HFFc6 (cell line): Measurements from ENCODE around the gene LDAF1. TPM values are rescaled to one million over a fixed set of nuclear protein-coding genes. Genes with fewer than 3 reads are reported as not detected.

Source experiments
- DNase-seq: peaks from one replicate; pipeline ENCODE4 v3.0.0-alpha.2; 2018
- H3K27ac Mint-ChIP-seq: 2 replicates; pipeline ENCODE4 v1.8.0; 2020; ENCODE audit warnings: mild to moderate bottlenecking, mixed read lengths
- H3K27me3 Mint-ChIP-seq: 2 replicates; pipeline ENCODE4 v1.8.0; 2021; ENCODE audit warnings: mild to moderate bottlenecking, moderate library complexity, mixed read lengths; ENCODE audit not compliant: insufficient read depth
- H3K36me3 Mint-ChIP-seq: 2 replicates; pipeline ENCODE4 v1.8.0; 2021; ENCODE audit warnings: low read depth, mixed read lengths
- H3K4me1 Mint-ChIP-seq: 2 replicates; pipeline ENCODE4 v1.8.0; 2020; ENCODE audit warnings: low read depth, mixed read lengths
- H3K4me3 Mint-ChIP-seq: 2 replicates; pipeline ENCODE4 v1.8.0; 2020; ENCODE audit warnings: mild to moderate bottlenecking, moderate library complexity, mixed read lengths
- H3K9me3 Mint-ChIP-seq: 2 replicates; pipeline ENCODE4 v1.8.0; 2020; ENCODE audit warnings: mild to moderate bottlenecking, mixed read lengths
- total RNA-seq, 6 experiments: library from RNA; stranded (reverse); fragmentation: NEBNext Ultra II Directional; extraction: Animal tissue kit (Norgen Biotek cat#: 25700); gene quantifications; 2 replicates in 1 of 6; 3 replicates in 5 of 6; pipeline ENCODE4 v1.2.3, GENCODE V29; 2021
- TF ChIP-seq, protein P1 (sequence below): fragments of 200-600 bp; sonication (generic); IDR thresholded peaks from 2 replicates; pipeline ENCODE4 v1.5.0; 2021; ENCODE audit warnings: antibody characterized with exemption, mild to moderate bottlenecking

The LDAF1 gene
- total RNA-seq, 6 experiments from 2014 or later: 16.0 to 22.1 (median 18.6) TPM

DNA sequence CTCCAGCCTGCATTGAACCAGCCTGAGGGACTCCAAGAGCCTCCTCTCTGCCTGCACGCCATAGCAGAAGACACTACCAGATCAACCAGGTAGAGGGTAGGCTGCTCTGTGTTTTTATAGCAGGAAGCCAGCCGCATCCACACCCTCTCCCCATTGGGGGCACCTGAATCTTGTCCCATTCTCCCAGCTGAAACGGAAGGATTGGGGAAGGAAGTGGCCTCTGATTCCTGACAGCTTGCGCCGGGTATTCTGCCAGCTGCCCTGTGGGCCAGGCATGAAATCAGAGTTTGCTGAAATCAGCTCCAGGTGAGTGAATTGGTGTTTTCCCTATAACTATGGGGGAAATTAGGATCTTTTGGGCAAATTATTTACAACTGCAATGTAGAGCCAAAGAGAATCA lies 53.0 kb downstream of the LDAF1 start, which contains the start of gene ZP2:
Gene ZP2, minus strand, starts transcription at position 89 of the 400 bp plus-strand sequence. Its CDS starts 27 bp downstream, at position 62.
- H3K4me3 Mint-ChIP-seq: no peak within 1 kb of the TSS
- peaks cover 32% of the 10 kb centered on the region for H3K27me3 Mint-ChIP-seq

DNA sequence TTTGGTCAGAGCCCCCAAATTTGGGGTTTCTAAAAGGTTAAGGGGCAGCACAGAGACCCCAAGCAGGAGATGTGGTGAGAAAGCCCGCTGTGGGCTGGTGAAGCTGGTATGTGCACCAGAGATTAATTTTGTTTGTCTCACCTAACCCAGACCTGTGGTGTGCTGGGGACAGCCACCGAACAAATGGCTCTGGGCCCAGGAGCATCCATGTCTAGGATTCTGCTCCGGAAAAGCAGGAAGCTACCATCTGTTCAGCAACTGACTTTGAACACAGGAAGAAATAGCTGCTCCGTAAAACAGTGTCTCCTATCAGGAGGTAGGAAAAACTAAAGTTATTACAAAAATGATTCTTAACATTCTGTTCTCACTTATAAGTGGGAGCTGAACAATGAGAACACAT lies 55.6 kb downstream of the LDAF1 start:
- Mint-ChIP-seq H3K9me3 (no peaks in the 10 kb centered on the region), H3K36me3 (no peaks in the 10 kb centered on the region), H3K27me3 (peaks cover 29% of the 10 kb centered on the region), H3K4me1 (no peaks in the 10 kb centered on the region), H3K4me3 (no peak overlapping the region), H3K27ac (no peak overlapping the region)
- DNase-seq: no peak
- TF ChIP-seq, protein P1, sequence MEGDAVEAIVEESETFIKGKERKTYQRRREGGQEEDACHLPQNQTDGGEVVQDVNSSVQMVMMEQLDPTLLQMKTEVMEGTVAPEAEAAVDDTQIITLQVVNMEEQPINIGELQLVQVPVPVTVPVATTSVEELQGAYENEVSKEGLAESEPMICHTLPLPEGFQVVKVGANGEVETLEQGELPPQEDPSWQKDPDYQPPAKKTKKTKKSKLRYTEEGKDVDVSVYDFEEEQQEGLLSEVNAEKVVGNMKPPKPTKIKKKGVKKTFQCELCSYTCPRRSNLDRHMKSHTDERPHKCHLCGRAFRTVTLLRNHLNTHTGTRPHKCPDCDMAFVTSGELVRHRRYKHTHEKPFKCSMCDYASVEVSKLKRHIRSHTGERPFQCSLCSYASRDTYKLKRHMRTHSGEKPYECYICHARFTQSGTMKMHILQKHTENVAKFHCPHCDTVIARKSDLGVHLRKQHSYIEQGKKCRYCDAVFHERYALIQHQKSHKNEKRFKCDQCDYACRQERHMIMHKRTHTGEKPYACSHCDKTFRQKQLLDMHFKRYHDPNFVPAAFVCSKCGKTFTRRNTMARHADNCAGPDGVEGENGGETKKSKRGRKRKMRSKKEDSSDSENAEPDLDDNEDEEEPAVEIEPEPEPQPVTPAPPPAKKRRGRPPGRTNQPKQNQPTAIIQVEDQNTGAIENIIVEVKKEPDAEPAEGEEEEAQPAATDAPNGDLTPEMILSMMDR: no peak

More for the DNA sequence above, 53.0 kb downstream of the LDAF1 start, which contains the start of gene ZP2:
- no peak for DNase-seq
- Mint-ChIP-seq H3K27ac (no peak within 1 kb of the TSS), H3K36me3 (no peaks in the 10 kb centered on the region), H3K9me3 (no peaks in the 10 kb centered on the region), H3K4me1 (no peaks in the 10 kb centered on the region)
- TF ChIP-seq, protein P1: no peak

DNA sequence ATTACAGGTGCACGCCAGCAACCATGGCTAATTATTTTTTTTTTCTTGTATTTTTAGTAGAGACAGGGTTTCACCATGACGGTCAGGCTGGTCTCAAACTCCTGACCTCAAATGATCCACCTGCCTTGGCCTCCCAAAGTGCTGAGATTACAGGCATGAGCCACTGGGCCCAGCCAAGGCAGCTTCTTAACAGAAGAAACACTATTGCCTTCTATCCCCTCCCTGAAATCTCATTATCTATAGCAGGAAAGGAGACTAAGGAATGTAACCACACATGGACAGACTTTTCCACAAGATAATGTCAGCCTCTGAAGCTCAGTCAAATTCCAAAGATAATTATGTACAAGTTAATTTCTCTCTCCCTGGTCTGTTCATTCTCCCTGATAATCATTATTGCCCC lies 58.6 kb downstream of the LDAF1 start:
- TF ChIP-seq, protein P1: no peak

DNA sequence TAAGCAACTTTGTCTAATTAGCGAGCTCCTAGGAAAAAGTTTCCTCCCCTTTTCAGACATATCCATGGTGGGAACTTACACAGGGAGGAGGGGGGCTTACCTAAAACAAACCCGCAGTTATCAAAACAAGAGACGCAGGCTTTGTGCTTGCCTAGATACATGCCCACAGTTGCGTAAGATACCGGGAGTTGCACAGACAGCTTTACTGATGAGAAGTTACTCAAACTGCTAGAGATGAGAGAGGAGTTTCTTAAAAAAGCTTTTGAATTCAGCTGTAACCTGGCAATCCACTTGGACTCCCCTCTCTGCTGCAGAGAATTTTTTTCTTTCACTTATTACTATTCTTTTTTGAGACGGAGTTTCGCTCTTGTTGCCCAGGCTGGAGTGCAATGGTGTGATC lies 59.7 kb downstream of the LDAF1 start:
- Mint-ChIP-seq H3K27ac (no peak overlapping the region), H3K4me3 (no peak overlapping the region), H3K9me3 (no peaks in the 10 kb centered on the region), H3K36me3 (no peaks in the 10 kb centered on the region), H3K27me3 (peaks cover 35% of the 10 kb centered on the region), H3K4me1 (no peaks in the 10 kb centered on the region; the same call in 1 of the 2 replicates)
- DNase-seq: no peak
- TF ChIP-seq, protein P1: no peak

More for the DNA sequence above, 58.6 kb downstream of the LDAF1 start:
- Mint-ChIP-seq H3K36me3 (no peaks in the 10 kb centered on the region), H3K27me3 (peaks cover 32% of the 10 kb centered on the region), H3K27ac (no peak overlapping the region), H3K4me3 (no peak overlapping the region), H3K9me3 (no peaks in the 10 kb centered on the region), H3K4me1 (no peaks in the 10 kb centered on the region)
- DNase-seq: no peak

DNA sequence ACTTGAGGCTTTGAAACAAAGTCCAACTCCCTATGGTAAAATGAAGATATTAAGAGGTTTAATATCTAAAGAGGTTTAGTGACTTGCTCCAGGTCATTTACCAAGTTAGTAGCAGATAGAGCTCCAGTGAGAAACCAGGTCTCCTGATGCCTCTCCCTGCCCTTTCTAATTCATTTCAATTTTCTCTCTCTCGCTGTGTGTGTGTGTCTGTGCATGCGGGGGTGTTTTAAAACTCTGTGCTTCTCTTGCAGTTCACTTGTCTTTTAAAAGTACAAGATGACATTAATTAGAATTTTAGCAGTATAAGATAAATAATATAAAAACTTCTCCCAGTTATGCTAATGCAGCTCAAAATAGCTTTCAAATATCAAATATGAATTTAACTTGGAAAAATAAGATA lies 61.1 kb downstream of the LDAF1 start:
- H3K4me3 Mint-ChIP-seq: no peak overlapping the region
- H3K9me3 Mint-ChIP-seq: no peaks in the 10 kb centered on the region
- peaks cover 36% of the 10 kb centered on the region for H3K27me3 Mint-ChIP-seq

More for the DNA sequence above, 61.1 kb downstream of the LDAF1 start:
- DNase-seq: no peak
- TF ChIP-seq, protein P1: no peak
- Mint-ChIP-seq H3K4me1 (no peaks in the 10 kb centered on the region; the same call in 1 of the 2 replicates), H3K36me3 (no peaks in the 10 kb centered on the region), H3K27ac (no peak overlapping the region)
